Measurements from ENCODE around the gene ABAT. TPM values are rescaled to one million over a fixed set of nuclear protein-coding genes. Genes with fewer than 3 reads are reported as not detected.
"Not testable (repeated sequence)": the region's sequence is repeated elsewhere in the genome, so short reads cannot be mapped to it uniquely, and the experiment has no call there.

Gene ABAT
- total and polyA plus RNA-seq, 11 donors = 3.4 to 37.0 (median 12.8) TPM

DNA sequence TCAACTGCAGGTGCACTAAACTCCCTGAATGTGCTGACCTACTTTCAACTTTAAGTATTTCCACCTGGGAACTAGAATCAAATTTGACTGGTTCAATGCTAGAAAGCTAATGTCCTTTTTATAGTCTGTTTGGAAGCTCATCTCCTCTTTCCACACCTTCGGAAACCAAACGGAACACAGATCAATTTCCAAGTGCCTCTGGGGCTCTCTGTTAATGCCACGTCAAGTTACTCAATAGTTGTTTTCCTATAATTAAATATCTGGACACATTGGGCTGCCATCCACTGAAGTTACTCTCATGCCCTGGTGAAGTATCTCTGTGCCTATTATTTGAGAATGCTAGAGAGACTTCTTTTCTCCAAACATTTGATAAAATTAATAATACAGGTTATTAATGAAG, 29.7 kb downstream of the ABAT start:
- TF ChIP-seq POLR2A (IDR thresholded peaks at IDR 0.05) = no peak
- TF ChIP-seq, protein P1, sequence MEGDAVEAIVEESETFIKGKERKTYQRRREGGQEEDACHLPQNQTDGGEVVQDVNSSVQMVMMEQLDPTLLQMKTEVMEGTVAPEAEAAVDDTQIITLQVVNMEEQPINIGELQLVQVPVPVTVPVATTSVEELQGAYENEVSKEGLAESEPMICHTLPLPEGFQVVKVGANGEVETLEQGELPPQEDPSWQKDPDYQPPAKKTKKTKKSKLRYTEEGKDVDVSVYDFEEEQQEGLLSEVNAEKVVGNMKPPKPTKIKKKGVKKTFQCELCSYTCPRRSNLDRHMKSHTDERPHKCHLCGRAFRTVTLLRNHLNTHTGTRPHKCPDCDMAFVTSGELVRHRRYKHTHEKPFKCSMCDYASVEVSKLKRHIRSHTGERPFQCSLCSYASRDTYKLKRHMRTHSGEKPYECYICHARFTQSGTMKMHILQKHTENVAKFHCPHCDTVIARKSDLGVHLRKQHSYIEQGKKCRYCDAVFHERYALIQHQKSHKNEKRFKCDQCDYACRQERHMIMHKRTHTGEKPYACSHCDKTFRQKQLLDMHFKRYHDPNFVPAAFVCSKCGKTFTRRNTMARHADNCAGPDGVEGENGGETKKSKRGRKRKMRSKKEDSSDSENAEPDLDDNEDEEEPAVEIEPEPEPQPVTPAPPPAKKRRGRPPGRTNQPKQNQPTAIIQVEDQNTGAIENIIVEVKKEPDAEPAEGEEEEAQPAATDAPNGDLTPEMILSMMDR (IDR thresholded peaks at IDR 0.05) = no peak
- Histone ChIP-seq H3K4me1 (no peaks in the 10 kb centered on the region), H3K9me3 (no peaks in the 10 kb centered on the region), H3K27ac (no peak overlapping the region), H3K4me3 (no peak overlapping the region), H3K27me3 (no peaks in the 10 kb centered on the region), H3K36me3 (peaks cover 0 to 6% (median 0%) of the 10 kb centered on the region in 9 donors)
- no peak for ATAC-seq
- intact Hi-C loops (cut with DNase I) = no loop called here
- 94 to 96% (median 95%) methylated on average over 3 of the region's 3 CpGs for WGBS, 4 donors
- no peak for DNase-seq

DNA sequence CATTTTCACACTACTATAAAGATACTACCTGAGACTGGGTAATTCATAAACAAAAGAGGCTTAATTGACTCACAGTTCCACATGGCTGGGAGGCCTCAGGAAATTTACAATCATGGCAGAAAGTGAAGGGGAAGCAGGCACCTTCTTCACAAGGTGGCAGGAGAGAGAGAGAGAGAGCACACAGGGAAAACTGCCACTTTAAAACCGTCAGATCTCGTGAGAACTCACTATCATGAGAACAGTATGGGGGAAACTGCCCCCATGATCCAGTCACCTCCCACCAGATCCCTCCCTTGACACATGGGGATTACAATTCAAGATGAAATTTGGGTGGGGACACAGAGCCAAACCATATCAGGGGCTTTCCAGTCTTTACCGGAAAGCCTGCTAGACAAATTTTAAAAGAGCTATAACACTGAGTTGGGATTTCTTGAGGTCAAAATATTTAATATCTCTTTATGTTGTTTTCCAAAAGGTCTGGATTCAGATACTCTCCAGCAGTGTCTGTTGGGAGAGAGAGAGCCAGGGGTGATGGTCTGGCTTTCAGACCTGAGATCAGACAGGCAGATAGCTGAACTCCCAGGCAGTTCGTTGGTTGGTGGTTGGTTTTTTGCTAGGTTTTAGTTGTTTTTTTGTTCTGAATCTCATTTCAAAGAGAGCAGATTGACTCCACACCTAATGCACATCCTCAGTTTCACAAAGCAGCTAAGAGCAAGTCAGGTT, 30.8 kb downstream of the ABAT start:
- intact Hi-C loops (cut with DNase I); H3K9me3 ChIP-seq: not testable (repeated sequence)
- WGBS, 4 donors = 47 to 67% (median 59%) methylated on average over 4 of the region's 4 CpGs

DNA sequence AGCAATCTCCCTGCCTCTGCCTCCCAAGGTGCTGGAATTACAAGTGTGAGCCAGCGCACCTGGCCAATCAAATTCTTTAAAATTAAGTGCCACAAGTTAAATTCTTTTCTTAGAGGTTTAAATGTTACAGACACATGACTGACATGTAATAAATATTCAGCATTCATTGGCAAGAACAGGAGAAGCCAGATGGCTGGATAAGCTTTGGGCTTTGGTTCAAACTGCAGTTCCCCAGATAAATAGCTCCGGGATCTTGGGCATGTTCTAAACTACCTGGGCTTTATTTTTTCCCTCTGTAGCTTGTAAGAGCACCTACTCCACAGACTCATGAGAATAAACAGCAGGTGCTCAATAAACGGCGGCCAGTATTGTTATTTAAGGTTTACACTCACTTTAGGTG, 34.1 kb downstream of the ABAT start:
- H3K27ac ChIP-seq = no peak overlapping the region
- TF ChIP-seq, protein P1 (IDR thresholded peaks at IDR 0.05) = no peak
- no peak for TF ChIP-seq POLR2A (IDR thresholded peaks at IDR 0.05)
- H3K4me1 ChIP-seq = no peaks in the 10 kb centered on the region
- no peak overlapping the region for H3K4me3 ChIP-seq
- no peaks in the 10 kb centered on the region for H3K9me3 ChIP-seq
- ATAC-seq = no peak
- 52 to 68% (median 60%) methylated on average over 4 of the region's 4 CpGs for WGBS, 4 donors
- H3K27me3 ChIP-seq = no peaks in the 10 kb centered on the region
- intact Hi-C loops (cut with DNase I) = no loop called here
- H3K36me3 ChIP-seq = no peaks in the 10 kb centered on the region
- no peak for DNase-seq

More for the DNA sequence above, 30.8 kb downstream of the ABAT start:
- DNase-seq, ATAC-seq, H3K4me1 ChIP-seq, H3K27ac ChIP-seq, H3K27me3 ChIP-seq, H3K4me3 ChIP-seq, H3K36me3 ChIP-seq: not testable (repeated sequence)

DNA sequence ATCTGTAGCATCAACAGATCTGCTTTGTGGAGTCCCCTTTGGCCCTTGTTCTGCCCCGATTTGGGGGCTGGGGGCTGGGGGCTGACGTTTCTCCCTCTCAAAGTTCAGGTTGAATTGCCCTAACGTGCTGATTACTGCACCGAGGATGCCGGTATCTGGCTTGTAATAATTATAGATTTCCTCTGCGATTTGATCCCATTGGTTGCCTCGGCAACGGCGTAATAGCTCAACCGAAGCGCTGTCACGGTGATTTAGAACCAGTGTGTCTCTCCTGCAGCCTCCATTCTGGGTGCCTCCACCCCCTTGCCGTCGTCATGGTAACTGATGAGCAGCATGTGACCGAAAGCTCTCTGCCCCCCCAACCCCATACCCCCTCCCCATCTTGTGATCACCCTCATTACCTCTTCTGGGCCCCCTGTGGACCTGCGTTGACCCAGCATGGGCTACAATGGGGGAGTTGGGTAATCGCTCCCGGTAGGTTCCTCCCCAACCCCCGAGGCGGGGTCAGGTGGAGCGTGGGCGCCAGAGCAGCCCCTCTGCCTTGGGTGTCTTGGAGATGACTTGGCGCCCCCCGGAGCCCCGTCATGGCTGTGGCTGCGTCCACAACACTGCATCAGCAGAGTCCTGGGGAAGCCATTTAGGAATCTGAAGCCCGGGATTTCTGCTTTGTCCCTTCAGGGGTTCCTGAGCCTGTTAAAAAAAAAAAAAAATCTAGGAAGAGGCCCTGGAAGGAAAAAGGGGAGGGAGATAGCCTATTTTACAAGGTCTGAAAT, 38.4 kb downstream of the ABAT start:
- H3K27ac ChIP-seq = no peak overlapping the region
- no peaks in the 10 kb centered on the region for H3K4me1 ChIP-seq
- DNase-seq (no peak), ATAC-seq (no peak)
- no peaks in the 10 kb centered on the region for H3K27me3 ChIP-seq
- H3K4me3 ChIP-seq = no peak overlapping the region
- H3K9me3 ChIP-seq = peaks cover 0 to 12% (median 0%) of the 10 kb centered on the region in 12 donors
- 49 to 52% (median 51%) methylated on average over 24 to 27 of the region's 27 CpGs for WGBS, 4 donors
- no peaks in the 10 kb centered on the region for H3K36me3 ChIP-seq
- TF ChIP-seq POLR2A (IDR thresholded peaks at IDR 0.05) = no peak
- TF ChIP-seq, protein P1 (IDR thresholded peaks at IDR 0.05) = no peak
- intact Hi-C loops (cut with DNase I) = loop anchor here in 1 of 10 donors (10.0 kb wide), 1 partner anchor 58 kb away; no protein-coding TSS in a partner anchor
